NCI-H187 (cell line): ENCODE results near the gene CNBD2.
"Not testable (repeated sequence)": the region's sequence is repeated elsewhere in the genome, so short reads cannot be mapped to it uniquely, and the experiment has no call there.

ENCODE experiments used
- DNase-seq, 2 experiments: peaks; one replicate each; lab custom pipeline; 2025; lab: John Stamatoyannopoulos, UW

CNBD2 gene

DNA sequence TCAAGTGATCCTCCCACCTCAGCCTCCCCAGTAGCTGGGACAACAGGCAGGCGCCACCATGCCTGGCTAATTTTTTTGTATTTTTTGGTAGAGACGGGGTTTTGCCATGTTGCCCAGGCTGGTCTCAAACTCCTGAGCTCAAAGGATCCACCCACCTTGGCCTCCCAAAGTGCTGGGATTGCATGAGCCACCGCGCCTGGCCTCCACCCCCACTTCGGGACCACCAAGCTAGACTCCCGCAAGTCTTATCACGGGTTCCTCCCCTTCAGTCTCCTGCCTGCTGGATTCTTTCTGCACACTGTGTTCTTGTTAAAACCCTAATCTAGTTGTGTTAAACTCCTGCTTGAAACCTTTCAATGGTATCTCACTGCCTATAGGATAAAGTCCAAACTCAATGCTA, 57.7 kb downstream of the CNBD2 start:
- DNase-seq: not testable (repeated sequence)

DNA sequence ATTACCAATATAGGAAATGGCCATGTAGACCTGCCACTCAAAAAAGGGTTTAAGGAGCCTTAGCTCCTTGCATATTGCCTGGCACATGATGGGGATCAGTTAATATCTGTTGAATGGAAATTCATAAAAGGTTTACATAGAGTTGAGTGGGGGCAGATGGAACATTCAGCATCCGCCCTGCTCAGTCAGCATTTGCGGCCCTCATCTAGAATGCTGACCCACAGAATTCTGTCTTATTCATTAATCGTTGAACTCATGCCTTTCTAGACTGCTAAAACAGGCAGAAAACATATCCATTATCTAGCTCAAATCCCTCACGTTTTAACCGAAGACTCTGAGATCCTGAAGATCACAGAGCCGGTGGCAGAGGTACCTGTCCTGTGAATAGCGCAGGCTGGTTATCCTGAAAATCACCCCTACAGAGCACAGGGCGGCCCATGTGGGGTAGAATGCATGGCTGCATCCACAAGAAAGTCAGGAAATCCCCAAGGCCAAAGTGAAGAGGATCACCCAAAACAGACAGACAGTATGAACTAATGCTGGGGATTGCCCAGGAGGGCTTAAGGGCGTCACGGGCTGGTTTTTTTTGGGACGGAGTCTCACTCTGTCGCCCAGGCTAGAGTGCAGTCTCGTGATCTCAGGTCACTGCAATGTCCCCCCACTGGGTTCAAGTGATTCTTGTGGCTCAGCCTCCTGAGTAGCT, 59.9 kb downstream of the CNBD2 start:
- no peak for DNase-seq

DNA sequence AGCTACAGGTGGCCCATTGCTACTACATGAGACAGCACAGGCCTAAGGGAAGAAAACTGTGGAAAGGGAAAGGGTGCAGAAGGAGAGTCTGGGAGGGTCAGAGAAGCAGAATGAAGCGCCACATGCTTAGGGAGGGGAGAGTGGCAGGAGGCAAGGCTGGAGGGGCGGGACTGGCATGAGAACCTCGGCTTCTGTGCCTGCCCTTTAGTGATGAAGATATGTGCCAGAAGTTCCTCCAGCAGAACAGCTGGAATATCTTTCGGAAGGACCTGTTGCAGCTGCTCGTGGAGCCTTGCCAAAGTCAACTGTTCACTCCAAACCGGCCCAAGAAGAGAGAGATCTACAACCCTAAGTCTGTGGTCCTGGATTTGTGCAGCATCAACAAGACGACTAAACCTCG, 61.8 kb downstream of the CNBD2 start:
- no peak for DNase-seq

- DNase-seq: no peak
These were observed 63.4 kb downstream of the CNBD2 start for GRCh38 chr20:36031806-36032205.

- no peak for DNase-seq
These were observed 66.5 kb downstream of the CNBD2 start for GRCh38 chr20:36034875-36035274.

DNA sequence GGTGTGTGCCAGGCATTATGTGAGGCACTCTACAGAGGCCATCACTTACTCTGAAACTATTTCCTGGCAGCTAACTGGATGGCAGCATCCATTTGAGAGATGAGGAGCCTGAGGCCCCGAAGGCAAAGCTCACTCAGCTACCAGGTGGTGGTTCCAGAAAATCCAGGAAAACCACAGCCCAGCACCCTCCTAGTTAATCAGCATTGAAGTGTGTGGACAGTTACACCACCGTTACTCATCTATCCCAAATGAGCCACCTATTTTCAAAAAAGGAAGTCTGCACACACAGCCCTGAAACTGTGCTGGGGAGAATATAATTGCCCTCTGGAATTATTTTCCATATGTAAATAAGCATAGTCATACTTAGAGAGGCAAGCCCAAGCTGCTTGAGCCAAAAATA, 67.4 kb downstream of the CNBD2 start:
- no peak for DNase-seq

DNA sequence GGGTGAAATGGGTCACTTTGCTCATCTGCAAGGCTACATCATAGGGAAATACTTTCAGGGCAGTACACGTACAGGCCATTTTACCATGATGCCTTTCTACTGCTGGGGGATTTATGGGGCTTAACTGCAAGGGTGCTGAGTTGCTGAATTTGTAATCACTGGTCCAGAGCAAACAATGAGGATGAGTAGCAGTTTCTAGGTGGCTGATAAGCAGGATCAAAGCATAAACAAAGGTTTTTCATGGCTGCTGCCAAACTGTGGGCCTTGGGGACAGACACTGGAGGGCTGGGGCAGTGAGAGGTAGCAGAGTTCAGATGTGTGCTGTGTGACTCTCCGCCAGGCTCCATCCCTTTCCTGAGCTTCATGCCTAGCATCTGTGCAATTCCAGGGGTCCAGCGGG, 68.3 kb downstream of the CNBD2 start:
- DNase-seq: no peak

GRCh38 chr20:36040571-36040970, 72.2 kb downstream of the CNBD2 start:
- DNase-seq: no peak

DNA sequence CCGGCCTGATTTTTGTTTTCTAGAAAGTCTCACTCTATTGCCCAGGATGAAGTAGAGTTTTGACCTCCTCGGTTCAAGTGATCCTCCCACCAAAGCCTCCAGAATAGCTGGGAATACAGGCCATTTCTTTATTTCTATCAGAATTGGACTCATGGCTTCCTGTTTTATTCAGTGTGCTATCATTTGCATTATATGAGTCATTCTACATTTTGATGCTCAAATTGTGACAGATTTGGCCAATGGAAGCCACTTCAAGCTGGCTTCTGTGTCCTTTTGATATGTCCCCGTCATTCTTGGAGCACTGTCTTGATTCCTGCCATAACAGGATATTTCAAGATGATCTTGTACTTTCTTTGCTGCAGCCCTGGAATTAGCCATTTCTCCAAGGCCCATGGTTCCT, 75.1 kb downstream of the CNBD2 start:
- no peak for DNase-seq

GRCh38 chr20:36043892-36044515, 75.6 kb downstream of the CNBD2 start:
- no peak for DNase-seq

DNA sequence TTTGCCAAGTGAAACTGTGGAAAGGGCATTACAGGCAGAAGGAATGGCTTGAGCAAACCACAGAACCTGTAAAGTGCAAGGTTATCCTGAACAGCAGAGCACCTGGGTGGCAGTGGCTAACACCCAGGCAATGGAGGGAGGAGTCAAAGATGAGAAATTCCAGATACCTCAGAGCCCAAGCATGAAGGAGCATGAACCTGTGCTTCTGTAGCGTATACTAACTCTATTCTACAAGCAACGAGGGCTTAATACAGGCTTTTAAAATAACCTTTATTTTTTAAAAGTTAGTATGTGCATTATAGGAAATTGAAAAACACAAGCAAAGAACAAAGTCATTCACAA, 77.0 kb downstream of the CNBD2 start:
- no peak for DNase-seq

DNA sequence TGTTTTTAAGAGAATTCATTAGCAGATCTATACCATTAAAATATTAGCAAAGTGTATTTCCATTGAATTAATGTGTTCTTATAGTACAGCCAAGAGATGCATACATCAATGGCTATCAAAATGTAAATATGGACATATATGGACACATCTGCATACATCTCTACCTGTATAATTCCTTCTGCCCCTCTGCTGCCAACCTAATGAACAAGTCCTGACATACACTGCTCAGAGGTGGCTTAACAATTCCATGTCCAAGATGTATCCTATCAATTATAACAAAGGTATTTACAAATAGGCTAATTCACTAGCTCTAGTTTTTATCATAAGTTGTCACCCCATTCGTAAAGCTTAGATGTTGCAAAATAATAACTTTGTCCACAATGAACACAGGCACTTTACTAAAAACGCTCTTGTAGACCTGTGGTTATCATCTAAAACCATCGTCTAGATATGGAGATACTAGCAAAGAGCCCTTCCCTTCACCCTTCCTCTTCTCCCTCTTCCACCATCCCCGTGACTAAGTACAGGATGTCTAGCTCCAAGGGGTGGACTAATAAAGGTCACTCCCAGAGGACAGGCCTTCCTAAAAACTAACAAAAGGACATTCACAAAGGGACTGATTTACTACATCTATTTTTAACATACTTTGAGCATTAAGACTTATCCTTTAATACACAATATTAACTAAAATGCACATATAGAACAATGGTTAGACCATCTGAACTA, 77.8 kb downstream of the CNBD2 start:
- DNase-seq: not testable (repeated sequence)

- not testable (repeated sequence) for DNase-seq
These were observed 81.0 kb downstream of the CNBD2 start for GRCh38 chr20:36049408-36049807.

- peak; percentile 73 to 82 for DNase-seq
These were observed 82.3 kb downstream of the CNBD2 start for GRCh38 chr20:36050436-36051317.

DNA sequence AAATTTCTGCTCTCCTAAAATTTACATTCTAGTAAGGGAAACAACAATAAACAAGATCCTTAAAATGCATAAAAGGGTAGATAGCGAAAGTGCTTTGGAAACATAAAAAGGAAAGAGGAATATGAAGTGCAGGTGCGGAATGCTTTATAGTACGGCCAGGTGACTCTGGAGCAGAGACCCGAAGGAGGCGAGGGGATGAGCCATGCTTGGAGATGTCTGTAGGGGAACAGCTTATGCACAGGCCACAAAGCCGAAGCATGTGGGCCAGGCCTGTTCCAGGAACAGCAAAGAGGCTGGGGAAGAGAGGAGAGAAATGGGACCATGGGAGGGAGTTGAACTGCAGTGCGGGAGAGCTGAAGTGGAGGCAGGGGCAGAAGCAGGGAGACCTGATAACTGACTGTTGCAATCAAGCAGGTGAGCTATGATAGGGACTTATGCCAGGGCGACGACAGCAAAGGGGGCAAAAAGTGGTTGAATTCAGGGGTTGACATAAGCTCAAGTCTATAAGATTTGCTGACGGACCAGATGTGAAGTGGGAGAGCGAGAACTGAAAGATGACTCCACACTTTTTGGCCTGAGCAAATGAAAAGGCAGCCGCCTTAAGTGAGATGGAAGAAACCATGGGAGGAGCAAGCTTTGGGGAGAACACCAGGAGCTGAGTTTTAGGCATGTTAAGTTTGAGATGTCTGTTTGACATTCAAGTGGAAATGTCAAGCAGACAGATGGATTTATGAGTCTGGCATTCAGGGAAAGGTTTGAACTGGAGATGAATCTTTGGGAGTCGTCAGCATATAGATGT, 83.1 kb downstream of the CNBD2 start:
- no peak for DNase-seq

- DNase-seq: no peak
These were observed 83.7 kb downstream of the CNBD2 start for GRCh38 chr20:36052117-36052513.

DNA sequence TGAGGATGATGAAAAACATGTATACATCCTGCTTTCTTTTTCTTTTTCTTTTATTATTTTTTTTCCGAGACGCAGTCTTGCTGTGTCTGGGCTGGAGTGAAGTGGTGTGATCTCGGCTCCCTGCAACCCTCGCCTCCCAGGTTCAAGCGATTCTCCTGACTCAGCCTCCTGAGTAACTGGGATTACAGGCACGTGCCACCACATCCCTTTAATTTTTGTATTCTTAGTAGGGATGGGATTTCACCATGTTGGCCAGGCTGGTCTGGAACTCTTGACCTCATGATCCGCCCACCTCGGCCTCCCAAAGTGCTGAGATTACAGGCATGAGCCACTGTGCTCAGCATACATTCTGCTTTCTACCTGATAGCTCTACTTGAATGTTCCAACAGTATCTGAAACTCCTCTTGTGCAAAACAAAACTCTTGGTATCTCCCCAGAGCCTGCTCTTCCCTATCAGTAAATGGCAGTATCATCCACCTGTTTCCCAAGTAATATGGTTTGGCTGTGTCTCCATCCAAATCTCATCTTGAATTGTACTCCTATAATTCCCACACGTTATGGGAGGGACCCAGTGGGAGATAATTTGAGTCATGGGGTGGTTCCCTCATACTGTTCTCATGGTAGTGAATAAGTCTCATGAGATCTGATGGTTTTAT, 85.6 kb downstream of the CNBD2 start:
- DNase-seq: not testable (repeated sequence)

- no peak for DNase-seq
These were observed 86.8 kb downstream of the CNBD2 start for GRCh38 chr20:36055145-36055544.

GRCh38 chr20:36060676-36061075, 92.3 kb downstream of the CNBD2 start:
- no peak for DNase-seq

DNA sequence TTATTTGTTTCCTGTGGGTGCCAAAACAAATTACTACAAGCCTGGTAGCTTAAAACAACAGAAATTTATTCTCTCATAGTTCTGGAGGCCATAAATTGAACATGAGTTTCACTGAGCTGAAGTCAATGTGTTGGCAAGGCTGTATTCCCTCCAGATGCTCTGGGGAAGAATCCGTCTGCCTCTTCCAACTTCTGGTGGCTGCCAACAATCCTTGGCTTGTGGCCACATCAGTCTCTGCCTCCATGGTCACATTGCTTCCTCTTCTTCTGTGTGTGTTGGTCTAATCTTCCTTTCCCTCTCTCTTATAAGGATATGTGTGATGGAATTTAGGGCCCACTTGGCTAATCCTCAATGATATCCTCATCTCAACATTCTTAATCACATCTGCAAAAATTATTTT, 93.4 kb downstream of the CNBD2 start:
- no peak for DNase-seq

DNA sequence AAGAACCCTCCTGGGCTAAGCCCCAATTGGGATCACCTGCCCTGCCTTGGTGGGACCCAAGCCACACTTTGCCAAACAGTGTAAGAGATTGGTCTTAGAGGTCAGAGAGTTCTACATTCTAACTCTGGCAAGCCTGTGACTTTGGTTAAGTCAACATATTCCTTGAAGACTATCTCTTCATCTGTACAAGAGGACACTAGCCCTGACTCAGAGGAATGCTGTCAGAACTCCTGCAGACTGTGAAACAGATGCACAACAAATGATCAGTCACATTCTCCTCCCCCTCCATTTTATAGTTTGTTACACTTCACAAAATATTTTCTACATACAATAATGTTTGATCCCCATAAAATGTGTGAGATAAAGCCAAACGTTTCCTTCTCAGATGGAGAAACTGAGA, 94.4 kb downstream of the CNBD2 start:
- DNase-seq: no peak
